Measurements from ENCODE around the gene CEBPG. TPM values are rescaled to one million over a fixed set of nuclear protein-coding genes. Genes with fewer than 3 reads are reported as not detected.

Gene CEBPG
- total RNA-seq, 1 experiment from 2014 or later, result 48.6 TPM

DNA sequence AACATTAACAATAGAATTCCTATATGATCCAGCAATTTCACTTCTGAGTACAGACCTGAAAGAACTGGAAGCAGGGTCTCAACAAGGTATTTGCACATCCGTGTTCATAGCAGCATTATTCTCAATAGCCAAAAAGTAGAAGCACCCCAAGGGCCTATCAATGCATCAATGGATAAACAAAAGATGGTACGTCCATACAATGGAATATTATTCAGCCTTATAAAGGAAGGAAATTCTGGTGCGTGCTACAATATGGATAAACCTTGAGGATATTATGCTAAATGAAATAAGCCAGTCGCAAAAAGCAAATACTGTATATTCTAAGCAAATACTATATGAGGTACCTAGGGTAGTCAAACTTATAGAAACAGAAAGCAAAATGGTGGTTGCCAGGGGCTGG lies 40.4 kb upstream of the CEBPG start:
- H3K4me3 ChIP-seq (ENCODE audit: low read depth, low read length, poor library complexity, severe bottlenecking), result no peak overlapping the region
- no peak for TF ChIP-seq EZH2 (IDR thresholded peaks at IDR 0.05; ENCODE audit: borderline replicate concordance, low read depth, low read length, poor library complexity, severe bottlenecking)
- TF ChIP-seq, protein P1, sequence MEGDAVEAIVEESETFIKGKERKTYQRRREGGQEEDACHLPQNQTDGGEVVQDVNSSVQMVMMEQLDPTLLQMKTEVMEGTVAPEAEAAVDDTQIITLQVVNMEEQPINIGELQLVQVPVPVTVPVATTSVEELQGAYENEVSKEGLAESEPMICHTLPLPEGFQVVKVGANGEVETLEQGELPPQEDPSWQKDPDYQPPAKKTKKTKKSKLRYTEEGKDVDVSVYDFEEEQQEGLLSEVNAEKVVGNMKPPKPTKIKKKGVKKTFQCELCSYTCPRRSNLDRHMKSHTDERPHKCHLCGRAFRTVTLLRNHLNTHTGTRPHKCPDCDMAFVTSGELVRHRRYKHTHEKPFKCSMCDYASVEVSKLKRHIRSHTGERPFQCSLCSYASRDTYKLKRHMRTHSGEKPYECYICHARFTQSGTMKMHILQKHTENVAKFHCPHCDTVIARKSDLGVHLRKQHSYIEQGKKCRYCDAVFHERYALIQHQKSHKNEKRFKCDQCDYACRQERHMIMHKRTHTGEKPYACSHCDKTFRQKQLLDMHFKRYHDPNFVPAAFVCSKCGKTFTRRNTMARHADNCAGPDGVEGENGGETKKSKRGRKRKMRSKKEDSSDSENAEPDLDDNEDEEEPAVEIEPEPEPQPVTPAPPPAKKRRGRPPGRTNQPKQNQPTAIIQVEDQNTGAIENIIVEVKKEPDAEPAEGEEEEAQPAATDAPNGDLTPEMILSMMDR (conservative IDR thresholded peaks at IDR 0.05; ENCODE audit: low read depth, low read length), result no peak
- BruUV-seq (replicated peaks), result no TSS peak
- CTCF ChIA-PET, result no interaction called here
- H3K27me3 ChIP-seq (replicated peaks; ENCODE audit: insufficient read depth, low read depth, low read length, poor library complexity), result peaks cover 1% of the 10 kb centered on the region
- H3K9me3 ChIP-seq (ENCODE audit: low read depth, low read length, poor library complexity, severe bottlenecking), result no peaks in the 10 kb centered on the region
- no peaks in the 10 kb centered on the region for H3K4me1 ChIP-seq (ENCODE audit: insufficient read depth, low read length, poor library complexity, severe bottlenecking)
- no peak for DNase-seq (ENCODE audit: low spot score)
- intact Hi-C loops (cut with micrococcal nuclease; ENCODE audit: unreplicated experiment), result no loop called here
- POLR2A ChIA-PET (ENCODE audit: low non-redundant PET), result no interaction called here
- H3K36me3 ChIP-seq (ENCODE audit: insufficient read depth, low read length, poor library complexity, severe bottlenecking), result no peaks in the 10 kb centered on the region
- no peak overlapping the region for H3K27ac ChIP-seq (ENCODE audit: low read depth, low read length, poor library complexity, severe bottlenecking)

DNA sequence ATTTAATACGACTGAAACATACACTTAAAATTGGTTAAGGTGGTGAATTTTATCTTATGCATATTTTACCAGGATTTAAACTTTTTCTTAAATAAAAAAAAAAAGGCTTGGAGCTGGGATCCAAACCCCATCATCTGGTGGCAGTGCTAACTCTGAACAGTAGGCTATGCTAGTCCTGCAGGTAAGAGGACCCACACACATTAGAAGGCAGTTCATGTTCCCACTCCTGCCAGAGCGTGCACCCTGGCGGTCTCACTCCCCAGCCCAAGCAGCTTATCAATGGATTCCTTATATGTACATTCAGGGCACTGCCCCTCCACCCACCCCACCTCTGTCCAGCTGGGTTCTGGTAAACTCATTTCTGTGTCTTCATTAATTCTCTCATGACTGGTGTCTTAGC lies 39.9 kb upstream of the CEBPG start:
- intact Hi-C loops (cut with micrococcal nuclease; ENCODE audit: unreplicated experiment), result no loop called here

DNA sequence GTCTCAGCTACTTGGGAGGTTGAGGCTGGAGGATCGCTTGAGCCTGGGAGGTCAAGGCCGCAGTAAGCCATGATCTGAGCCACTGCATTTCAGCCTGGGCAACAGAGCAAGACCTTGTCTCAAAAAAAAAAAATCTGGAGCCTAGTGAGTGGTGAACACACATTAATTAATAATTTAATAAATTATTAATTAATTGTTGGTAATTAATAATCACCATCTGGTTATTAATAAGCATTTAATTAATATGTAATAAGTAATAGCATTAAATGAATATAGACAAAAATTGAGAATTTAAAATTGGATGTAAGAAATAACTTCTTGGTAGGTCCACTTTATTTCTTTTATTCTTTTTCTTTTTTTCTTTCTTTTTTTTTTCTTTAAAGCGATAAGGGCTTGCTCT lies 39.2 kb upstream of the CEBPG start:
- no peak for TF ChIP-seq EZH2 (IDR thresholded peaks at IDR 0.05; ENCODE audit: borderline replicate concordance, low read depth, low read length, poor library complexity, severe bottlenecking)
- TF ChIP-seq, protein P1 (conservative IDR thresholded peaks at IDR 0.05; ENCODE audit: low read depth, low read length), result no peak
- intact Hi-C loops (cut with micrococcal nuclease; ENCODE audit: unreplicated experiment), result no loop called here
- Histone ChIP-seq H3K4me3 (ENCODE audit: low read depth, low read length, poor library complexity, severe bottlenecking) (no peak overlapping the region), H3K4me1 (ENCODE audit: insufficient read depth, low read length, poor library complexity, severe bottlenecking) (no peaks in the 10 kb centered on the region), H3K27ac (ENCODE audit: low read depth, low read length, poor library complexity, severe bottlenecking) (no peak overlapping the region), H3K9me3 (ENCODE audit: low read depth, low read length, poor library complexity, severe bottlenecking) (no peaks in the 10 kb centered on the region), H3K36me3 (ENCODE audit: insufficient read depth, low read length, poor library complexity, severe bottlenecking) (no peaks in the 10 kb centered on the region), H3K27me3 (replicated peaks; ENCODE audit: insufficient read depth, low read depth, low read length, poor library complexity) (peaks cover 12% of the 10 kb centered on the region)
- CTCF ChIA-PET, result no interaction called here
- POLR2A ChIA-PET (ENCODE audit: low non-redundant PET), result no interaction called here
- DNase-seq (ENCODE audit: low spot score), result no peak
- BruUV-seq (replicated peaks), result no TSS peak

More for the DNA sequence above, 39.9 kb upstream of the CEBPG start:
- H3K36me3 ChIP-seq (ENCODE audit: insufficient read depth, low read length, poor library complexity, severe bottlenecking), result no peaks in the 10 kb centered on the region
- no TSS peak for BruUV-seq (replicated peaks)
- TF ChIP-seq EZH2 (IDR thresholded peaks at IDR 0.05; ENCODE audit: borderline replicate concordance, low read depth, low read length, poor library complexity, severe bottlenecking), result no peak
- TF ChIP-seq, protein P1 (conservative IDR thresholded peaks at IDR 0.05; ENCODE audit: low read depth, low read length), result no peak
- ChIA-PET CTCF (no interaction called here), POLR2A (ENCODE audit: low non-redundant PET) (no interaction called here)
- no peak overlapping the region for H3K4me3 ChIP-seq (ENCODE audit: low read depth, low read length, poor library complexity, severe bottlenecking)
- H3K27ac ChIP-seq (ENCODE audit: low read depth, low read length, poor library complexity, severe bottlenecking), result no peak overlapping the region
- peaks cover 6% of the 10 kb centered on the region for H3K27me3 ChIP-seq (replicated peaks; ENCODE audit: insufficient read depth, low read depth, low read length, poor library complexity)
- H3K4me1 ChIP-seq (ENCODE audit: insufficient read depth, low read length, poor library complexity, severe bottlenecking), result no peaks in the 10 kb centered on the region
- H3K9me3 ChIP-seq (ENCODE audit: low read depth, low read length, poor library complexity, severe bottlenecking), result no peaks in the 10 kb centered on the region
- DNase-seq (ENCODE audit: low spot score), result no peak
